Lower leg skin (tissue), 4 donors: ENCODE data around the gene CRACR2A. TPM values are rescaled to one million over a fixed set of nuclear protein-coding genes. Genes with fewer than 3 reads are reported as not detected.

ENCODE experiments used
- DNase-seq, 2 donors: peaks; one replicate each; pipeline ENCODE4 v3.0.0-alpha.2; 2019; ENCODE audit warnings: low spot score in 2 of 2
- H3K4me3 ChIP-seq: fragments of 200-600 bp; sonication (generic); 2 replicates; pipeline ENCODE4 v1.5.1; 2017; ENCODE audit warnings: mild to moderate bottlenecking, low read depth; ENCODE audit not compliant: poor library complexity, severe bottlenecking
- CTCF ChIP-seq, 3 donors: fragments of 450-650 bp; IDR thresholded peaks; one replicate each; pipeline ENCODE4 v1.5.1; 2016; ENCODE audit warnings: antibody characterized with exemption in 3 of 3, mild to moderate bottlenecking in 3 of 3, moderate library complexity in 2 of 3
- POLR2A ChIP-seq, 2 donors: fragments of 450-650 bp; IDR thresholded peaks; one replicate each; pipeline ENCODE4 v1.6.1; 2016 to 2017; ENCODE audit warnings: antibody characterized with exemption in 2 of 2, mild to moderate bottlenecking in 1 of 2, moderate library complexity in 1 of 2
- WGBS, 2 donors: methylation state at CpG; one replicate each; pipeline ENCODE4 v1.1.5; 2018; 5-methylcytosine and 5-hydroxymethylcytosine counted together
- intact Hi-C: fragments of 100-400 bp; cut with DNase I; formaldehyde crosslinking; loops from one replicate; pipeline ENCODE4 v1.15.0; 2023; ENCODE audit warnings: low total_unique reads
- total RNA-seq, 4 donors: library from RNA; depleted of rRNA; stranded (reverse); fragments of >200 nt; gene quantifications; one replicate each; pipeline ENCODE4 v1.1.0, GENCODE V29; 2016

CRACR2A gene
- total RNA-seq, 4 donors from 2014 or later = 1.4 to 14.4 (median 6.6) TPM

GRCh38 chr12:3593906-3594483 lies 158.9 kb downstream of the CRACR2A start:
- intact Hi-C loops = no loop called here
- 91 to 94% methylated on average over 9 of the region's 9 CpGs for WGBS, 2 donors
- DNase-seq = no peak
- no peak overlapping the region for H3K4me3 ChIP-seq
- TF ChIP-seq POLR2A (IDR thresholded peaks at IDR 0.05) (no peak), CTCF (IDR thresholded peaks at IDR 0.05) (no peak)

DNA sequence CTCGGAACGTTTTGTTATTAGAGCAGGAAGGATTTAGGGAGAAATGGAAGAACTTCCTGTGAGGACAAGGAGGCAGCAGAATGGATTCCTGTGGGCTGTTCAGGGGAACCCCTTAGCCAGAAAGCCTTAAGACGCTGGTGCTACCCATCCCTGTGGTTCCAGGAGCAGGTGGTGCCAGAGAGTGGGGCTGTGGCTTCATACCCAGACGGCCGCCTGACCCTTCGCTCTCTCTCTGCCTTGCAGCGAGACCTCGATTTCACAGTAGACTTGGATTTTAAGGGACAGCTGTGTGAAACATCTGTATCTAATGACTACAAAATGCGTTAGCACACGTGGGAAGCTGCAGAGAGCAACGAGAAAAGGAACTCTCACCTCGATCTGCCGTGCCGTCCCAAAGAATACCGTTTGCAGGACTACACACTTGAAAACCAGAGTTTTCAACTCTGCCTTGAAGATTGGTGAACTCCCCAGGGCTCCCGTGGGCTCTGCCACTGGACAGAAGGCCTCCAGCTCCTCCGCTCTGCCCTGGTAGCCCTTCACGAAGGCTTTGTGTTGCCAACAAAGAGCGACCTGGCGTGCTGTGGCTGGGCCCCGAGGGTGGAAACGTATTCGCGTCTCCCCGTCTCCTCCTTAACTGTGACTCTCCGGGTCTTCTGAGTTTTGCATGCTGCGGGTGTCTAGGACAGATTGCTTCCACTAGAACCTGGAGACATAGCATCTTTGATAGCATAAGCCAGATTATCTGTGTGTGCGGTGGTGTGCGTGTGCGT lies 159.9 kb downstream of the CRACR2A start:
- no peak overlapping the region for H3K4me3 ChIP-seq
- intact Hi-C loops = no loop called here
- no peak for DNase-seq
- 83 to 84% methylated on average over 29 to 30 of the region's 30 CpGs for WGBS, 2 donors
- no peak for TF ChIP-seq CTCF (IDR thresholded peaks at IDR 0.05)
- TF ChIP-seq POLR2A (IDR thresholded peaks at IDR 0.05) = no peak

DNA sequence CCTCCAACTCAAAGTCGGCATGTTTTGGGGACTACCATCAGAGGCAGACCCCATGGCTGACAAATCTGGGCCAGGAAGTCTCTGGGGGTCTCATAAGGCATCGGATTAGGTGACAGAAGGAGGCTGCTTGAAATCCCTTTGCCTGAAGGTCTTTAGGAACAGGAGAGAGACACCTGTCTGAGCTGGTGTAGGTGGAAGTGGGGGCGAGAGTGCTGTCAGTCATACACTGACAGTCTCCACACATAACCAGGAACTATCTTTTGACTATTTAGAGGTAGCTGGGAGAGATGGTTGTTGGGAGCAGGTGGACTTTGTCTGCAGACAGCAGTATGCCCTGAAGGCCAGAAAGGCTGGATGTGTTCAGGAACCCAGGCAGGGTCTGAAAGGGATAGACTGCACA lies 163.2 kb downstream of the CRACR2A start:
- intact Hi-C loops = no loop called here
- DNase-seq = no peak
- no peak overlapping the region for H3K4me3 ChIP-seq
- TF ChIP-seq CTCF (IDR thresholded peaks at IDR 0.05) (no peak), POLR2A (IDR thresholded peaks at IDR 0.05) (no peak)
- 76 to 86% methylated on average over 3 of the region's 3 CpGs for WGBS, 2 donors

DNA sequence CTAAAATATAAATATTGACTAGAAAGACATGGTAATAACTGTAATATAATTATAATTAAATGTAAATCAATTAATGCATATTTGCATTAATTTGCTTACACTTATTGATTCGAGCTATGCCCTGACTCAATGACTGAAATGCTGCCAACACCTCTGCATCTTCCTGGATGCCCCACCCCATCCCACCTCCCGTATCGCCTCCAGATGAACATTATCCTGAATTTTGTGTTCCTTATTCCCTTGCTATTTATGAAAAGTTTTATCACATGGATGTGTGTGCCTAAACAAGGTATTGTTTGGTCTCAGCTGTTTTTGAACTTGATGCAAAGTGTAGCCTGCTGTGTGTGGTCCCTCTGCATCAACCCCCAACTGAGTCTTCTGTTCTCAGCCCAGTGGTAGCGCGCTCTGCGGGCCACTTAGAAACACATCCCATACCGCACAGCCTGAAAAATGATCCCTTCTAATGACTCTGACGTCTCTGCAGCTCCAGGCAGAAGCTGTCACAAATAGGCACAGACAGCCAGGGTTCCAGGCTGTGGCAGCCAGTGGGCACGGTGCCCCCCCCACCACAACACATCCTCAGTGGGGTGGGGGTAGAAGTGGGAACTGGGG lies 165.4 kb downstream of the CRACR2A start:
- intact Hi-C loops = no loop called here
- no peak for TF ChIP-seq CTCF (IDR thresholded peaks at IDR 0.05)
- TF ChIP-seq POLR2A (IDR thresholded peaks at IDR 0.05) = no peak
- no peak for DNase-seq
- 56 to 60% methylated on average over 9 of the region's 9 CpGs for WGBS, 2 donors
- H3K4me3 ChIP-seq = no peak overlapping the region

DNA sequence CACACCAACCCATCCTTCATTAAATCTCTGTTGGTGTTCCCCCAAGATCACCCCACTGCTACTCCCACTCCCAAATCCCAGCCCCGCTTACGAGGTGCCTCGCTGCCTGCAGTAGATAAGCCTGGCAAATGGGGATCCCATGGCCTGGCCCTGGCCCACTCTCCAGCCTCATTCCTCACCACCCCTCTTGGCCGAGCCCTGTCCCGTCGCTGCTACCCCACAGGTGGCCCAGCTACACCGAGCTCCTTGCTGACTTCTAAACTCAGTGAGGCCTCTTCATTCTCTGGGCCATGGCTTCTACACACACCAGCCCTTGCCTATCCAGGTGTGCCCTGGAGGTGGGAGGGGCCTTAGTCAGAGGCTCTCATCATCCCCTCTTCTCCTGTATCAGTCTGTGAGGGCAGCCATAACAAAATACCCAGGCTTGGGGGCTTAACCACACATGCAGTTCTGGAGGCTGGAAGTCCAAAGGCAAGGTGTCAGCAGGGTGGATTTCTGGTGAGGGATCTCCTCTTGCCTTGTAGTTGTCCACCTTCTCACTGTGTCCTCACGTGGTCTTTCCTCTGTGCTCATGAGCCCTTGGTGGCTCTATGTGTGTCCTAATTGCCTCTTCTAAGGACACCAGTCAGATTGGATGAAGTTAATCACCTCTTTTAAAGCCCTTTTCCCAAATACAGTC lies 169.1 kb downstream of the CRACR2A start:
- 90 to 95% methylated on average over 8 of the region's 8 CpGs for WGBS, 2 donors
- TF ChIP-seq CTCF (IDR thresholded peaks at IDR 0.05) (no peak), POLR2A (IDR thresholded peaks at IDR 0.05) (no peak)
- H3K4me3 ChIP-seq = no peak overlapping the region
- intact Hi-C loops = no loop called here
- DNase-seq = no peak
